IMR-90 (cell line): ENCODE data around the gene STK10. TPM values are rescaled to one million over a fixed set of nuclear protein-coding genes. Genes with fewer than 3 reads are reported as not detected.

Experiments
- ATAC-seq: fragments of 200-7000 bp; cut with Tn5 transposase; 2 replicates; pipeline ENCODE4 v1.9.1; 2020; ENCODE audit warnings: low read depth, mild to moderate bottlenecking, moderate library complexity
- BruUV-seq: library from RNA; stranded (reverse); fragments of 400-500 nt; replicated peaks from 2 replicates; lab custom pipeline; 2021; lab: Mats Ljungman, UMichigan
- CTCF ChIA-PET: fragments of 300-600 bp; formaldehyde crosslinking; extraction: SDS; loops from one replicate; lab custom pipeline; 2021; ENCODE audit warnings: antibody characterized with exemption; lab: Yijun Ruan, JAX
- POLR2A ChIA-PET: fragments of 300-600 bp; sonication (Branson Sonifier 250); formaldehyde crosslinking; loops from one replicate; lab custom pipeline; 2022; ENCODE audit warnings: antibody characterized with exemption; ENCODE audit not compliant: unreplicated experiment; lab: Charles Lee
- DNase-seq: peaks from one replicate; pipeline ENCODE4 v3.0.0; 2013
- H2AFZ ChIP-seq: replicated peaks from 2 replicates; pipeline ENCODE3; 2013; ENCODE audit warnings: low read length, mild to moderate bottlenecking; ENCODE audit not compliant: poor library complexity
- H2AK5ac ChIP-seq: 2 replicates; pipeline ENCODE4 v1.6.1; 2013; ENCODE audit warnings: low read depth, low read length, inconsistent platforms
- H2AK9ac ChIP-seq: replicated peaks from 2 replicates; pipeline ENCODE3; 2013; ENCODE audit warnings: mild to moderate bottlenecking, low read depth, low read length, moderate library complexity; ENCODE audit not compliant: poor library complexity
- H2BK120ac ChIP-seq: 2 replicates; pipeline ENCODE4 v1.6.1; 2013; ENCODE audit warnings: low read depth, low read length, inconsistent platforms
- H2BK15ac ChIP-seq: 3 replicates; pipeline ENCODE4 v1.6.1; 2013; ENCODE audit warnings: low read depth, low read length, inconsistent platforms
- H2BK20ac ChIP-seq: 2 replicates; pipeline ENCODE4 v1.6.1; 2013; ENCODE audit warnings: low read depth, mild to moderate bottlenecking, inconsistent platforms, low read length, moderate library complexity
- H2BK5ac ChIP-seq: 2 replicates; pipeline ENCODE4 v1.6.1; 2013; ENCODE audit warnings: mild to moderate bottlenecking, low read depth, low read length, inconsistent platforms; ENCODE audit not compliant: poor library complexity, severe bottlenecking
- H3K14ac ChIP-seq: replicated peaks from 2 replicates; pipeline ENCODE4 v1.6.1; 2013; ENCODE audit warnings: low read depth, low read length, inconsistent platforms
- H3K18ac ChIP-seq: 2 replicates; pipeline ENCODE4 v1.6.1; 2013; ENCODE audit warnings: low read depth, low read length, control low read depth
- H3K23ac ChIP-seq: 2 replicates; pipeline ENCODE4 v1.6.1; 2013; ENCODE audit warnings: low read depth, low read length, inconsistent platforms
- H3K27ac ChIP-seq: 2 replicates; pipeline ENCODE4 v1.5.1; 2013; ENCODE audit warnings: mild to moderate bottlenecking, control low read depth, low read length; ENCODE audit not compliant: insufficient read depth
- H3K27me3 ChIP-seq: 2 replicates; pipeline ENCODE4 v1.6.1; 2013; ENCODE audit warnings: low read length; ENCODE audit not compliant: control insufficient read depth, insufficient read depth
- H3K36me3 ChIP-seq: 2 replicates; pipeline ENCODE4 v1.6.1; 2013; ENCODE audit warnings: low read length, mixed read lengths; ENCODE audit not compliant: control insufficient read depth, insufficient read depth
- H3K4ac ChIP-seq: 2 replicates; pipeline ENCODE4 v1.6.1; 2013; ENCODE audit warnings: low read depth, low read length, inconsistent platforms
- H3K4me1 ChIP-seq: 2 replicates; pipeline ENCODE4 v1.6.1; 2013; ENCODE audit warnings: low read length, mixed read lengths; ENCODE audit not compliant: control insufficient read depth, insufficient read depth
- H3K4me2 ChIP-seq: 2 replicates; pipeline ENCODE4 v1.6.1; 2013; ENCODE audit warnings: low read depth, mild to moderate bottlenecking, control low read depth, low read length, moderate library complexity
- H3K4me3 ChIP-seq: 2 replicates; pipeline ENCODE4 v1.5.1; 2013; ENCODE audit warnings: low read depth, mild to moderate bottlenecking, control low read depth, low read length, moderate library complexity; ENCODE audit not compliant: insufficient read depth
- H3K56ac ChIP-seq: 2 replicates; pipeline ENCODE4 v1.6.1; 2013; ENCODE audit warnings: low read length, inconsistent platforms; ENCODE audit not compliant: insufficient read depth; ENCODE audit errors: extremely low read depth
- H3K79me1 ChIP-seq, 2 experiments: 2 replicates each; pipeline ENCODE4 v1.6.1; 2013; ENCODE audit warnings: low read length in 2 of 2, inconsistent platforms in 1 of 2, low read depth in 1 of 2
- H3K9ac ChIP-seq: 2 replicates; pipeline ENCODE4 v1.6.1; 2013; ENCODE audit warnings: low read depth, low read length, control low read depth
- H3K9me1 ChIP-seq: 2 replicates; pipeline ENCODE4 v1.6.1; 2013; ENCODE audit warnings: low read length, inconsistent platforms; ENCODE audit not compliant: insufficient read depth
- H3K9me3 ChIP-seq: 2 replicates; pipeline ENCODE4 v1.6.1; 2013; ENCODE audit warnings: low read length; ENCODE audit not compliant: control insufficient read depth, insufficient read depth
- H4K20me1 ChIP-seq: 2 replicates; pipeline ENCODE4 v1.6.1; 2013; ENCODE audit warnings: low read length, inconsistent platforms; ENCODE audit not compliant: insufficient read depth
- H4K5ac ChIP-seq: 2 replicates; pipeline ENCODE4 v1.6.1; 2013; ENCODE audit warnings: mild to moderate bottlenecking, low read depth, low read length, control low read depth
- H4K8ac ChIP-seq, 2 experiments: 2 replicates each; pipeline ENCODE4 v1.6.1; 2013; ENCODE audit warnings: low read depth in 2 of 2, low read length in 2 of 2, control low read depth in 1 of 2, inconsistent platforms in 1 of 2
- H4K91ac ChIP-seq: 2 replicates; pipeline ENCODE4 v1.6.1; 2013; ENCODE audit warnings: low read depth, low read length, inconsistent platforms; ENCODE audit not compliant: insufficient read depth
- MXI1 ChIP-seq: IDR thresholded peaks from 2 replicates; pipeline ENCODE4 v1.6.1; 2012; ENCODE audit warnings: low read depth, mild to moderate bottlenecking, low read length, moderate library complexity, borderline replicate concordance
- POLR2A ChIP-seq: IDR thresholded peaks from 2 replicates; pipeline ENCODE4 v1.6.1; 2012; ENCODE audit warnings: mild to moderate bottlenecking, low read depth, low read length
- RAD21 ChIP-seq: IDR thresholded peaks from 2 replicates; pipeline ENCODE4 v1.6.1; 2012; ENCODE audit warnings: low read length, improper control_type of control experiment
- RFX5 ChIP-seq: IDR thresholded peaks from 2 replicates; pipeline ENCODE4 v1.8.0; 2012; ENCODE audit warnings: low read depth, mild to moderate bottlenecking, low read length, moderate library complexity
- SMC3 ChIP-seq: fragments of 150-350 bp; IDR thresholded peaks from 2 replicates; pipeline ENCODE4 v1.6.1; 2016; ENCODE audit warnings: low read depth, mild to moderate bottlenecking, antibody characterized with exemption, low read length, moderate library complexity
- WGBS, 2 experiments: methylation state at CpG; one replicate each; pipeline versions ENCODE4 v1.1.5 to v1.1.7; 2013; ENCODE audit warnings: missing lambda C conversion rate in 2 of 2; ENCODE audit not compliant: insufficient read length in 1 of 2; ENCODE audit errors: extremely low coverage in 2 of 2; 5-methylcytosine and 5-hydroxymethylcytosine counted together
- dilution Hi-C: fragments of 300-500 bp; cut with HindIII; formaldehyde crosslinking; loops from one replicate; pipeline ENCODE4 v1.14.3; 2018; ENCODE audit warnings: low sequenced_read_pairs; ENCODE audit not compliant: unreplicated experiment
- in situ Hi-C: fragments of 300-500 bp; cut with MboI; formaldehyde crosslinking; loops from 3 replicates; pipeline ENCODE4 v1.14.3; 2019; ENCODE audit warnings: low sequenced_read_pairs, inconsistent platforms, mixed read lengths
- intact Hi-C: fragments of 100-400 bp; cut with micrococcal nuclease; formaldehyde crosslinking; loops from 2 replicates; pipeline ENCODE4 v1.10.0; 2022
- polyA plus RNA-seq, 3 experiments: library from polyadenylated mRNA; depleted of rRNA; stranded (reverse); fragments of >200 nt; gene quantifications; 2 replicates each; pipeline ENCODE4 v1.2.3, GENCODE V29; 2012; ENCODE audit warnings: low replicate concordance in 1 of 3
- total RNA-seq: library from RNA; depleted of rRNA; stranded (reverse); fragments of >200 nt; gene quantifications from 2 replicates; pipeline ENCODE4 v1.2.3, GENCODE V29; 2012
- TF ChIP-seq, protein P1 (sequence below): conservative IDR thresholded peaks from 2 replicates; pipeline ENCODE4 v1.5.1; 2012; ENCODE audit warnings: mild to moderate bottlenecking, low read depth, low read length, improper control_type of control experiment
- TF ChIP-seq, protein P2 (sequence below): fragments of 150-350 bp; IDR thresholded peaks from 2 replicates; pipeline ENCODE4 v1.6.1; 2016; ENCODE audit warnings: low read depth, mild to moderate bottlenecking, low read length, moderate library complexity, borderline replicate concordance

STK10 gene
- total and polyA plus RNA-seq, 2 of the 4 experiments (the other 2 are of a cell fraction), result 15.4 to 18.5 TPM

DNA sequence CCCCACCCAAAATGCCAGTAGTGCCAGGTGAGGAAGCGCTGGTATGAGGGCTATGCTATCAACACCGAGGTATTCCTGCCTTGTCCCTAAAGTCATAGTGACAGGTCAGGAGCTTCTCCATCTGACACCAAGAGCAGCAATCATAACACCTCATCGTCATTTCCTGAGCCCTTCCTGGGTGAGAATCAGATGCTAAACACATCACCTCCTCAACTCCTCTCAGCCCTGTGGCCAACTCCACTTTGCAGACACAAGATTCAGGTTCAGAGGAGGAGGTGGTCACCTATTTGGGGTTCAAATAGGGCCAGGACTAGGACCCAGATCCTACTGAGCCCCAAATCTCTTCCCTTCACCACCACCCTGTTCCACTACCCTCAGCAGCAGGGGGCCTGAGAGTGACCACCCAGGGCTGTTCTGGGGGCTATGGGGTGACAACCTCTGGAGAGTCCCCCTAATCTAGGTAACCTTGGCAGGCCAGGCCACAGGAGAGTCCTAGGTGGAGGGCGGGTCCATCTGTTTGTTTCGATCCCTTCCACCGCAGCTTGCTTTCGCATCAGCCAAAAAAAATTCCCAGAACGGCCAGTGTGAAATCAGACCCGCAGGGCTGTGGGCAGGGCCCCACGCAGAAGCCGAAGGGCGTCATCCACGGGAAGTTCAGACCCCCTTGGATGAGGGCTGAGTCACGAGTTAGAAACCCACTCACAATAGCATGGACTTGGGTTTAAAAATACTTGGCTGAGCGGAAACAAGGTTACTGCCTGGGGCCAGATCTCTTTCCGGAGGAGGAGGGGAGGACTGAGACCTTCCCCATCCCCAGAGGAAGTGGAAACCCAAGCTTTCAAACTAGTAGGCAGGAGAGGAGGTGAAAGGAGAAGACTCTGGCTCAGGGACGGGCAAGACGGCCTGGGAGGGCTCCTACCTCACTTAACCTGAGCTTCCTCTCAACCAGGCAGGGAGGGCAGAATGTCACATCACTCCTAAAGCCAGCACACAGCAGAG, 8.7 kb downstream of the STK10 start:
- in situ Hi-C loops, result loop anchor here (25.0 kb wide), 1 partner anchor 767 kb away; the partner anchor contains the start of gene FGF18

More for the DNA sequence above, 8.7 kb downstream of the STK10 start:
- no peak for TF ChIP-seq RFX5
- TF ChIP-seq MXI1, result no peak
- TF ChIP-seq, protein P1, sequence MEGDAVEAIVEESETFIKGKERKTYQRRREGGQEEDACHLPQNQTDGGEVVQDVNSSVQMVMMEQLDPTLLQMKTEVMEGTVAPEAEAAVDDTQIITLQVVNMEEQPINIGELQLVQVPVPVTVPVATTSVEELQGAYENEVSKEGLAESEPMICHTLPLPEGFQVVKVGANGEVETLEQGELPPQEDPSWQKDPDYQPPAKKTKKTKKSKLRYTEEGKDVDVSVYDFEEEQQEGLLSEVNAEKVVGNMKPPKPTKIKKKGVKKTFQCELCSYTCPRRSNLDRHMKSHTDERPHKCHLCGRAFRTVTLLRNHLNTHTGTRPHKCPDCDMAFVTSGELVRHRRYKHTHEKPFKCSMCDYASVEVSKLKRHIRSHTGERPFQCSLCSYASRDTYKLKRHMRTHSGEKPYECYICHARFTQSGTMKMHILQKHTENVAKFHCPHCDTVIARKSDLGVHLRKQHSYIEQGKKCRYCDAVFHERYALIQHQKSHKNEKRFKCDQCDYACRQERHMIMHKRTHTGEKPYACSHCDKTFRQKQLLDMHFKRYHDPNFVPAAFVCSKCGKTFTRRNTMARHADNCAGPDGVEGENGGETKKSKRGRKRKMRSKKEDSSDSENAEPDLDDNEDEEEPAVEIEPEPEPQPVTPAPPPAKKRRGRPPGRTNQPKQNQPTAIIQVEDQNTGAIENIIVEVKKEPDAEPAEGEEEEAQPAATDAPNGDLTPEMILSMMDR, result no peak
- TF ChIP-seq SMC3, result no peak
- TF ChIP-seq, protein P2, sequence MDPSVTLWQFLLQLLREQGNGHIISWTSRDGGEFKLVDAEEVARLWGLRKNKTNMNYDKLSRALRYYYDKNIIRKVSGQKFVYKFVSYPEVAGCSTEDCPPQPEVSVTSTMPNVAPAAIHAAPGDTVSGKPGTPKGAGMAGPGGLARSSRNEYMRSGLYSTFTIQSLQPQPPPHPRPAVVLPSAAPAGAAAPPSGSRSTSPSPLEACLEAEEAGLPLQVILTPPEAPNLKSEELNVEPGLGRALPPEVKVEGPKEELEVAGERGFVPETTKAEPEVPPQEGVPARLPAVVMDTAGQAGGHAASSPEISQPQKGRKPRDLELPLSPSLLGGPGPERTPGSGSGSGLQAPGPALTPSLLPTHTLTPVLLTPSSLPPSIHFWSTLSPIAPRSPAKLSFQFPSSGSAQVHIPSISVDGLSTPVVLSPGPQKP, result no peak
- no peak for TF ChIP-seq POLR2A
- no peak for TF ChIP-seq RAD21
- Histone ChIP-seq H3K23ac (peak overlapping the region; percentile 5; the same call in 1 of the 2 replicates), H4K20me1 (peaks cover 51% of the 10 kb centered on the region), H2BK15ac (no peak overlapping the region), H4K5ac (peak overlapping the region; percentile 77; the same call in 1 of the 2 replicates), H3K27ac (no peak overlapping the region), H2AK9ac (peak overlapping the region; percentile 18), H3K9me1 (peaks cover 28% of the 10 kb centered on the region), H3K27me3 (no peaks in the 10 kb centered on the region), H3K4me1 (peaks cover 5% of the 10 kb centered on the region; the same call in 1 of the 2 replicates), H2BK120ac (no peak overlapping the region), H3K36me3 (peaks cover 2% of the 10 kb centered on the region), H4K91ac (no peak overlapping the region), H2BK5ac (no peak overlapping the region), H2AFZ (peak overlapping the region; percentile 37), H3K9ac (peak overlapping the region; percentile 23; the same call in 1 of the 2 replicates), H3K14ac (0 out of 2 replicates have a peak overlapping the region, but pooled peaks have one; percentile 14), H3K4ac (peak overlapping the region; percentile 60), H3K9me3 (no peaks in the 10 kb centered on the region), H2AK5ac (no peak overlapping the region), H3K4me2 (no peak overlapping the region; the same call in 1 of the 2 replicates), H3K18ac (no peak overlapping the region; the same call in 1 of the 2 replicates), H4K8ac (peak overlapping the region in 1 of 2 experiments; percentile 22; a peak in 2 of 4 replicates), H2BK20ac (no peak overlapping the region), H3K4me3 (no peak overlapping the region), H3K79me1 (peaks cover 22 to 74% of the 10 kb centered on the region in 2 experiments), H3K56ac (no peak overlapping the region)
- POLR2A ChIA-PET, result no interaction called here
- DNase-seq (peak; percentile 40), ATAC-seq (peak; percentile 40)
- CTCF ChIA-PET, result interaction anchor here (0.6 to 0.9 kb wide), 2 partner anchors 15 to 101 kb away, joined by 3 read pairs; no protein-coding TSS in a partner anchor
- dilution Hi-C loops (no loop called here), intact Hi-C loops (no loop called here)
- BruUV-seq, result no TSS peak
- 80% methylated on average over 8 of the region's 18 CpGs; no CpG with 5 or more reads in 1 of the 2 experiments for WGBS, 2 experiments
